H9 (cell line): ENCODE measurements around the gene CAMK2G. TPM values are rescaled to one million over a fixed set of nuclear protein-coding genes. Genes with fewer than 3 reads are reported as not detected.

Experiments used
- DNase-seq: peaks from one replicate; pipeline ENCODE4 v3.0.0-alpha.2; 2017
- H2AFZ ChIP-seq: one replicate; pipeline ENCODE4 v1.6.1; 2013; ENCODE audit warnings: mild to moderate bottlenecking, low read length, control low read depth, moderate library complexity
- H2AK5ac ChIP-seq: 2 replicates; pipeline ENCODE4 v1.6.1; 2013; ENCODE audit warnings: low read length, control low read depth, mixed read lengths; ENCODE audit not compliant: insufficient read length
- H2BK120ac ChIP-seq: one replicate; pipeline ENCODE4 v1.6.1; 2013; ENCODE audit warnings: low read depth, mild to moderate bottlenecking, low read length, control low read depth, inconsistent platforms; ENCODE audit not compliant: poor library complexity, severe bottlenecking
- H2BK12ac ChIP-seq: 2 replicates; pipeline ENCODE4 v1.6.1; 2013; ENCODE audit warnings: low read length, control low read depth, mixed read lengths, low read depth; ENCODE audit not compliant: insufficient read length
- H2BK15ac ChIP-seq: 2 replicates; pipeline ENCODE4 v1.6.1; 2013; ENCODE audit warnings: low read depth, low read length, control low read depth
- H2BK20ac ChIP-seq: one replicate; pipeline ENCODE4 v1.6.1; 2013; ENCODE audit warnings: low read depth, mild to moderate bottlenecking, low read length, control low read depth, inconsistent platforms; ENCODE audit not compliant: poor library complexity, severe bottlenecking
- H2BK5ac ChIP-seq: 2 replicates; pipeline ENCODE4 v1.6.1; 2013; ENCODE audit warnings: low read length, control low read depth, mixed read lengths; ENCODE audit not compliant: insufficient read length
- H3K14ac ChIP-seq: 2 replicates; pipeline ENCODE4 v1.6.1; 2013; ENCODE audit warnings: low read length, control low read depth; ENCODE audit not compliant: insufficient read depth
- H3K18ac ChIP-seq: 2 replicates; pipeline ENCODE4 v1.6.1; 2013; ENCODE audit warnings: low read depth, mild to moderate bottlenecking, mixed read lengths, low read length, control low read depth; ENCODE audit not compliant: insufficient read length
- H3K23ac ChIP-seq: 2 replicates; pipeline ENCODE4 v1.6.1; 2013; ENCODE audit warnings: low read length, control low read depth, mixed read lengths, low read depth; ENCODE audit not compliant: insufficient read length
- H3K23me2 ChIP-seq: 2 replicates; pipeline ENCODE4 v1.6.1; 2013; ENCODE audit warnings: low read depth, mild to moderate bottlenecking, mixed read lengths, low read length, control low read depth; ENCODE audit not compliant: insufficient read length, poor library complexity, severe bottlenecking
- H3K27ac ChIP-seq: 2 replicates; pipeline ENCODE4 v1.5.1; 2013; ENCODE audit warnings: low read length, control low read depth, mixed read lengths, low read depth; ENCODE audit not compliant: insufficient read length
- H3K27me3 ChIP-seq: 2 replicates; pipeline ENCODE4 v1.6.1; 2013; ENCODE audit warnings: low read length, control low read depth, inconsistent platforms; ENCODE audit not compliant: insufficient read depth
- H3K4ac ChIP-seq: 2 replicates; pipeline ENCODE4 v1.6.1; 2013; ENCODE audit warnings: low read depth, mild to moderate bottlenecking, control low read depth, inconsistent platforms, low read length, moderate library complexity
- H3K4me1 ChIP-seq: 2 replicates; pipeline ENCODE4 v1.6.1; 2013; ENCODE audit warnings: low read length, control low read depth, inconsistent platforms; ENCODE audit not compliant: insufficient read depth
- H3K4me2 ChIP-seq: 2 replicates; pipeline ENCODE4 v1.6.1; 2013; ENCODE audit warnings: low read length, control low read depth, mixed read lengths; ENCODE audit not compliant: insufficient read length, insufficient read depth
- H3K56ac ChIP-seq: 2 replicates; pipeline ENCODE4 v1.6.1; 2013; ENCODE audit warnings: low read depth, mild to moderate bottlenecking, mixed read lengths, low read length, control low read depth; ENCODE audit not compliant: insufficient read length
- H3K79me1 ChIP-seq: 2 replicates; pipeline ENCODE4 v1.6.1; 2013; ENCODE audit warnings: low read depth, mild to moderate bottlenecking, moderate library complexity, low read length, control low read depth, inconsistent platforms; ENCODE audit not compliant: insufficient read depth, poor library complexity, severe bottlenecking
- H3K79me2 ChIP-seq: 2 replicates; pipeline ENCODE4 v1.6.1; 2013; ENCODE audit warnings: low read length, control low read depth, inconsistent platforms; ENCODE audit not compliant: insufficient read depth
- H3K9ac ChIP-seq: 2 replicates; pipeline ENCODE4 v1.6.1; 2013; ENCODE audit warnings: low read length, control low read depth, mixed read lengths; ENCODE audit not compliant: insufficient read length; ENCODE audit errors: extremely low read depth
- H3K9me3 ChIP-seq: one replicate; pipeline ENCODE4 v1.6.1; 2013; ENCODE audit warnings: low read depth, low read length, inconsistent platforms; ENCODE audit not compliant: control insufficient read depth
- H3T11ph ChIP-seq: one replicate; pipeline ENCODE4 v1.6.1; 2013; ENCODE audit warnings: mild to moderate bottlenecking, low read length, control low read depth, inconsistent platforms
- H4K20me1 ChIP-seq: one replicate; pipeline ENCODE4 v1.6.1; 2013; ENCODE audit not compliant: control insufficient read depth, insufficient read length, insufficient read depth
- H4K5ac ChIP-seq: 2 replicates; pipeline ENCODE4 v1.6.1; 2013; ENCODE audit warnings: low read depth, mild to moderate bottlenecking, mixed read lengths, low read length, control low read depth; ENCODE audit not compliant: insufficient read length
- H4K8ac ChIP-seq: replicated peaks from 2 replicates; pipeline ENCODE4 v1.6.1; 2013; ENCODE audit warnings: low read length, control low read depth, mixed read lengths, low read depth; ENCODE audit not compliant: insufficient read length
- H4K91ac ChIP-seq: 2 replicates; pipeline ENCODE4 v1.6.1; 2013; ENCODE audit warnings: low read depth, mild to moderate bottlenecking, moderate library complexity, mixed read lengths, low read length, control low read depth; ENCODE audit not compliant: insufficient read length
- H3K27ac Mint-ChIP-seq, 3 experiments: 2 replicates in 2 of 3; 3 replicates in 1 of 3; pipeline ENCODE4 v1.8.0; 2020 to 2021; ENCODE audit warnings: mixed read lengths in 3 of 3, mild to moderate bottlenecking in 1 of 3, moderate library complexity in 1 of 3
- H3K27me3 Mint-ChIP-seq: 2 replicates; pipeline ENCODE4 v1.8.0; 2021; ENCODE audit warnings: low read depth, mild to moderate bottlenecking, moderate library complexity, mixed read lengths
- H3K36me3 Mint-ChIP-seq, 3 experiments: 2 replicates in 2 of 3; 3 replicates in 1 of 3; pipeline ENCODE4 v1.8.0; 2020 to 2021; ENCODE audit warnings: low read depth in 3 of 3, mixed read lengths in 3 of 3; ENCODE audit not compliant: insufficient read depth in 1 of 3
- H3K4me1 Mint-ChIP-seq, 2 experiments: 2 replicates each; pipeline ENCODE4 v1.8.0; 2020; ENCODE audit warnings: mixed read lengths in 2 of 2
- H3K4me3 Mint-ChIP-seq, 2 experiments: 2 replicates in 1 of 2; 3 replicates in 1 of 2; pipeline ENCODE4 v1.8.0; 2020 to 2021; ENCODE audit warnings: mild to moderate bottlenecking in 2 of 2, mixed read lengths in 2 of 2, moderate library complexity in 1 of 2
- H3K9me3 Mint-ChIP-seq, 2 experiments: 2 replicates in 1 of 2; 3 replicates in 1 of 2; pipeline ENCODE4 v1.8.0; 2020; ENCODE audit warnings: mild to moderate bottlenecking in 2 of 2, mixed read lengths in 2 of 2, moderate library complexity in 1 of 2
- CTCF ChIP-seq: fragments of 200-600 bp; sonication (generic); conservative IDR thresholded peaks from 3 replicates; pipeline ENCODE4 v1.8.0; 2021; ENCODE audit warnings: antibody characterized with exemption, mild to moderate bottlenecking
- WGBS: extraction: QIAGEN DNeasy Blood & Tissue Kit; methylation state at CpG from one replicate; pipeline ENCODE4 v1.1.7; 2013; ENCODE audit warnings: missing lambda C conversion rate, low lambda C conversion rate, mixed read lengths; ENCODE audit not compliant: insufficient read length; ENCODE audit errors: extremely low coverage; 5-methylcytosine and 5-hydroxymethylcytosine counted together
- total RNA-seq: library from RNA; stranded (reverse); gene quantifications from 2 replicates; pipeline ENCODE4 v1.2.1, GENCODE V29; 2021

Gene CAMK2G
- total RNA-seq, 1 experiment from 2014 or later, result 31.8 TPM

GRCh38 chr10:73769396-73769795, 105.0 kb downstream of the CAMK2G start:
- DNase-seq, result no peak
- no peak overlapping the region for H3K4me2 ChIP-seq
- H2BK5ac ChIP-seq, result no peak overlapping the region
- no peak overlapping the region for H3K9ac ChIP-seq
- H3K23ac ChIP-seq, result no peak overlapping the region
- Mint-ChIP-seq H3K4me1 (peaks cover 20 to 25% of the 10 kb centered on the region in 2 experiments), H3K4me3 (no peak overlapping the region), H3K36me3 (peaks cover 27 to 76% (median 55%) of the 10 kb centered on the region in 3 experiments), H3K9me3 (no peaks in the 10 kb centered on the region), H3K27me3 (no peaks in the 10 kb centered on the region), H3K27ac (no peak overlapping the region; a peak in 1 of 7 replicates)
- no peak overlapping the region for H2BK15ac ChIP-seq
- H3K23me2 ChIP-seq, result peaks cover 3% of the 10 kb centered on the region
- no peak overlapping the region for H3K18ac ChIP-seq
- no peak overlapping the region for H2BK120ac ChIP-seq
- H3K14ac ChIP-seq, result no peak overlapping the region
- no peaks in the 10 kb centered on the region for H4K20me1 ChIP-seq
- H3K79me1 ChIP-seq, result no peaks in the 10 kb centered on the region
- H4K5ac ChIP-seq, result no peak overlapping the region
- H3K9me3 ChIP-seq, result no peaks in the 10 kb centered on the region
- H3K4ac ChIP-seq, result no peak overlapping the region
- no CpG with 5 or more reads among the region's 5 CpGs for WGBS
- no peak overlapping the region for H3K27ac ChIP-seq
- H4K91ac ChIP-seq, result no peak overlapping the region
- H3K4me1 ChIP-seq, result peaks cover 5% of the 10 kb centered on the region; the same call in 1 of the 2 replicates
- H3K27me3 ChIP-seq, result no peaks in the 10 kb centered on the region
- no peak overlapping the region for H3K56ac ChIP-seq
- no peak overlapping the region for H2AK5ac ChIP-seq
- no peak overlapping the region for H2AFZ ChIP-seq
- no peak for TF ChIP-seq CTCF
- no peak overlapping the region for H4K8ac ChIP-seq
- no peak overlapping the region for H2BK20ac ChIP-seq
- H3T11ph ChIP-seq, result no peak overlapping the region
- H2BK12ac ChIP-seq, result no peak overlapping the region
- H3K79me2 ChIP-seq, result no peaks in the 10 kb centered on the region
